Caco-2 (cell line): ENCODE results near the gene PARD3. TPM values are rescaled to one million over a fixed set of nuclear protein-coding genes. Genes with fewer than 3 reads are reported as not detected.
A peak's percentile ranks its signal among the peaks of the same experiment; 100 is the strongest.

Experiments used
- BruUV-seq: library from RNA; stranded (reverse); fragments of 400-500 nt; replicated peaks from 2 replicates; lab custom pipeline; 2021; lab: Mats Ljungman, UMichigan
- CTCF ChIA-PET: fragments of 300-600 bp; sonication (Branson Sonifier 250); formaldehyde crosslinking; loops from one replicate; lab custom pipeline; 2022; ENCODE audit warnings: antibody characterized with exemption; lab: Charles Lee
- POLR2A ChIA-PET: fragments of 300-600 bp; sonication (Branson Sonifier 250); formaldehyde crosslinking; loops from one replicate; lab custom pipeline; 2022; ENCODE audit warnings: antibody characterized with exemption; lab: Charles Lee
- DNase-seq, 2 experiments: peaks; one replicate each; pipeline versions ENCODE4 v3.0.0 to v3.0.0-alpha.2; 2020 to 2022
- H3K27me3 ChIP-seq: replicated peaks from 2 replicates; pipeline ENCODE4 v1.6.0; 2011; ENCODE audit warnings: low read length; ENCODE audit not compliant: control insufficient read depth, insufficient read depth
- H3K36me3 ChIP-seq: 2 replicates; pipeline ENCODE4 v1.5.1; 2011; ENCODE audit warnings: low read length; ENCODE audit not compliant: control insufficient read depth, insufficient read depth
- H3K4me1 ChIP-seq: fragments of 250-450 bp; sonication (Bioruptor Pico); 2 replicates; pipeline ENCODE4 v1.5.1; 2020; ENCODE audit warnings: mild to moderate bottlenecking
- H3K4me3 ChIP-seq: 2 replicates; pipeline ENCODE4 v1.5.1; 2011; ENCODE audit warnings: low read depth, mild to moderate bottlenecking, control low read depth, low read length
- H3K9me3 ChIP-seq: fragments of 250-450 bp; sonication (Bioruptor Pico); 2 replicates; pipeline ENCODE4 v1.5.1; 2020; ENCODE audit warnings: mild to moderate bottlenecking, moderate library complexity
- H3K27ac Mint-ChIP-seq: one replicate; pipeline ENCODE4 v1.8.0; 2022; ENCODE audit warnings: mixed read lengths; ENCODE audit not compliant: unreplicated experiment
- H3K27me3 Mint-ChIP-seq: one replicate; pipeline ENCODE4 v1.8.0; 2022; ENCODE audit warnings: mixed read lengths; ENCODE audit not compliant: insufficient read depth, unreplicated experiment
- H3K36me3 Mint-ChIP-seq: one replicate; pipeline ENCODE4 v1.8.0; 2022; ENCODE audit warnings: mild to moderate bottlenecking, mixed read lengths; ENCODE audit not compliant: insufficient read depth, unreplicated experiment
- H3K4me1 Mint-ChIP-seq: one replicate; pipeline ENCODE4 v1.8.0; 2022; ENCODE audit warnings: low read depth, mixed read lengths; ENCODE audit not compliant: unreplicated experiment
- H3K4me3 Mint-ChIP-seq: one replicate; pipeline ENCODE4 v1.8.0; 2022; ENCODE audit warnings: mild to moderate bottlenecking, moderate library complexity, mixed read lengths; ENCODE audit not compliant: unreplicated experiment
- H3K9me3 Mint-ChIP-seq: one replicate; pipeline ENCODE4 v1.8.0; 2022; ENCODE audit warnings: mixed read lengths; ENCODE audit not compliant: unreplicated experiment
- CTCF ChIP-seq, 2 experiments: fragments of 200-600 bp in 1 of 2; IDR thresholded peaks; 1 replicate in 1 of 2; 2 replicates in 1 of 2; pipeline versions ENCODE4 v1.5.1 to v1.8.0; 2011 to 2022; ENCODE audit warnings: antibody characterized with exemption in 1 of 2, control low read depth in 1 of 2, inconsistent platforms in 1 of 2, low read depth in 1 of 2, low read length in 1 of 2, mild to moderate bottlenecking in 1 of 2, moderate library complexity in 1 of 2; ENCODE audit not compliant: insufficient read depth in 1 of 2, severe bottlenecking in 1 of 2, unreplicated experiment in 1 of 2
- intact Hi-C: fragments of 100-400 bp; cut with micrococcal nuclease; formaldehyde crosslinking; loops from one replicate; pipeline ENCODE4 v1.10.0; 2022; ENCODE audit not compliant: unreplicated experiment
- total RNA-seq: library from RNA; stranded (reverse); gene quantifications from 2 replicates; pipeline ENCODE4 v1.2.3, GENCODE V29; 2022

Gene PARD3
- total RNA-seq, 1 experiment from 2014 or later, result 80.7 TPM

- no peaks in the 10 kb centered on the region for H3K27me3 ChIP-seq
- peaks cover 59% of the 10 kb centered on the region for H3K4me1 ChIP-seq
- ChIA-PET CTCF (no interaction called here), POLR2A (no interaction called here)
- no peaks in the 10 kb centered on the region for H3K9me3 ChIP-seq
- peak overlapping the region; percentile 7 for H3K27ac Mint-ChIP-seq
- BruUV-seq, result no TSS peak
- H3K27me3 Mint-ChIP-seq, result no peaks in the 10 kb centered on the region
- H3K36me3 Mint-ChIP-seq, result peaks cover 5% of the 10 kb centered on the region
- intact Hi-C loops, result no loop called here
- H3K4me3 ChIP-seq, result no peak overlapping the region
- H3K4me3 Mint-ChIP-seq, result no peak overlapping the region
- peaks cover 50% of the 10 kb centered on the region for H3K4me1 Mint-ChIP-seq
- TF ChIP-seq CTCF (IDR thresholded peaks at IDR 0.05; ENCODE audit: insufficient read depth in 1 of 2, low read depth in 1 of 2, low read length in 1 of 2, severe bottlenecking in 1 of 2, unreplicated experiment in 1 of 2), result no peak
- no peaks in the 10 kb centered on the region for H3K9me3 Mint-ChIP-seq
- peak; percentile 81 to 86 for DNase-seq
- no peaks in the 10 kb centered on the region for H3K36me3 ChIP-seq
Measured at GRCh38 chr10:34727595-34728033, 87.5 kb downstream of the PARD3 start.

- H3K4me1 ChIP-seq, result peaks cover 51% of the 10 kb centered on the region
- intact Hi-C loops, result no loop called here
Measured at GRCh38 chr10:34726862-34727261, 88.2 kb downstream of the PARD3 start.

GRCh38 chr10:34723750-34724149 is 91.3 kb downstream of the PARD3 start:
- Histone ChIP-seq H3K36me3 (no peaks in the 10 kb centered on the region), H3K4me1 (peaks cover 25% of the 10 kb centered on the region), H3K9me3 (no peaks in the 10 kb centered on the region), H3K4me3 (no peak overlapping the region), H3K27me3 (no peaks in the 10 kb centered on the region)
- Mint-ChIP-seq H3K4me3 (no peak overlapping the region), H3K4me1 (peaks cover 26% of the 10 kb centered on the region), H3K27ac (no peak overlapping the region), H3K9me3 (no peaks in the 10 kb centered on the region), H3K36me3 (peaks cover 5% of the 10 kb centered on the region), H3K27me3 (no peaks in the 10 kb centered on the region)
- ChIA-PET CTCF (interaction anchor here (0.5 to 2.7 kb wide), 12 partner anchors 9 to 270 kb away, joined by 3 to 18 read pairs (median 4); no protein-coding TSS in a partner anchor), POLR2A (no interaction called here)
- peak; percentile 31 to 66 for TF ChIP-seq CTCF (IDR thresholded peaks at IDR 0.05; ENCODE audit: insufficient read depth in 1 of 2, low read depth in 1 of 2, low read length in 1 of 2, severe bottlenecking in 1 of 2, unreplicated experiment in 1 of 2)
- DNase-seq, result peak in 1 of 2 experiments; percentile 51
- no TSS peak for BruUV-seq
- intact Hi-C loops, result loop anchor here (1.0 to 5.0 kb wide), 3 partner anchors 69 to 264 kb away; no protein-coding TSS in a partner anchor

More at GRCh38 chr10:34726862-34727261, 88.2 kb downstream of the PARD3 start:
- POLR2A ChIA-PET, result no interaction called here
- no peak for DNase-seq
- no TSS peak for BruUV-seq
- H3K9me3 Mint-ChIP-seq, result no peaks in the 10 kb centered on the region
- H3K27me3 Mint-ChIP-seq, result no peaks in the 10 kb centered on the region
- no peak for TF ChIP-seq CTCF (IDR thresholded peaks at IDR 0.05; ENCODE audit: insufficient read depth in 1 of 2, low read depth in 1 of 2, low read length in 1 of 2, severe bottlenecking in 1 of 2, unreplicated experiment in 1 of 2)
- CTCF ChIA-PET, result no interaction called here
- H3K36me3 Mint-ChIP-seq, result peaks cover 5% of the 10 kb centered on the region
- Histone ChIP-seq H3K36me3 (no peaks in the 10 kb centered on the region), H3K4me3 (no peak overlapping the region), H3K27me3 (no peaks in the 10 kb centered on the region), H3K9me3 (no peaks in the 10 kb centered on the region)
- H3K4me3 Mint-ChIP-seq, result no peak overlapping the region
- peaks cover 42% of the 10 kb centered on the region for H3K4me1 Mint-ChIP-seq
- H3K27ac Mint-ChIP-seq, result peak overlapping the region; percentile 7
